Amniotic epithelial cell (primary cell): ENCODE measurements around the gene VKORC1L1.
"Not testable (repeated sequence)": the region's sequence is repeated elsewhere in the genome, so short reads cannot be mapped to it uniquely, and the experiment has no call there.

Experiments used
- DNase-seq: peaks from one replicate; pipeline ENCODE4 v3.0.0-alpha.2; 2010; ENCODE audit warnings: low read depth

Gene VKORC1L1

DNA sequence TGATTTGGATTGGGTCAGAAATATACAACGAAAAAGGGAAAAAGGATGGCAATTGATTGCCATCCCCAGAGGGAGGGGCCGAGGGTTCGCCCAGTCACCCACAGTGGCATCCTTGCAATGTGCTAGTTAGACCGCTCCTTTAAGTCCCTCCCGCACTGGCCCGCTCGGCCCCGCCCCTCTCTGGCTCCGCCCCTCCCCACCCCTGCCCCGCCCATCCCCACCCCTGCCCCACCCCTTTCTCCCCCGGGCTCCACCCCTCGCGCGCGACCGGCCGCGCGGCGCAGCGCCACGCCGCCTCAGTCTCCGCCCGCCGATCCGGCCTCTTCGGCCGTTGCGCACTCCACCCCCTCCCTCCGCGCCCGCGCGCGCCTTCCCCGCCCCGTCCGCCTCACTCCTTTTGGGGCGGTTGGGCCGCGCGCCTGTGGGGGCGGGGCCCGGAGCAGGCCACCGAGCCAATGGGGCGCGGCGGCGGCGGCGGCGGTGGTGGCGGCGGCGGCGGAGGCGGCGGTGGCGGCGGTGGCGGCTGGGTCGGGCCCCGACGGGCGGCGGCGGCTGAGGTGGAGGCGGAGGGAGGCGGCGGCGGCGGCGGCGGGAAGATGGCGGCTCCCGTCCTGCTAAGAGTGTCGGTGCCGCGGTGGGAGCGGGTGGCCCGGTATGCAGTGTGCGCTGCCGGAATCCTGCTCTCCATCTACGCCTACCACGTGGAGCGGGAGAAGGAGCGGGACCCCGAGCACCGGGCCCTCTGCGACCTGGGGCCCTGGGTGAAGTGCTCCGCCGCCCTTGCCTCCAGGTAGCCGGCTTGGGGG lies at the start of gene VKORC1L1:
TSS of gene VKORC1L1 (plus strand) at position 299 of the 806 bp plus-strand sequence. CDS start at position 597, 298 bp downstream.
- peak; percentile 88 for DNase-seq

DNA sequence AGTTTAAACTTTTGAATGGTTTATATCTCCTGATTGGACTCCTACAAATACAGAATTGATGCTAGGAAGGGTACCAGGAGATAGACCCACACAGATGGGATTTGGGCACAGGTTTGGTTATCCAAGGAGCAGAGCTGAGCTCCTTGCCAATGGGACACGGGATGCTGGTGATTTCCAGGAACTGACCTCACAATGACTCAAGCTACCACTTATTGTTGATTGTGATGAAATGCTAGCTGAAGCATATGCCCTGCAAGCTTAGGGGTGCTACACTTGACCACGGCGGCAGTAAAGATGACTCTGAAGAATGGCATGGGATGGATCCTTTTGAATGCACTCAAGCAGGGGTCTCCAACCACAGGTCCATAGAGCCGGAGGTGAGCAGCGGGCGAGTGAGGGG lies 45.5 kb upstream of the VKORC1L1 start:
- DNase-seq = peak; percentile 18

DNA sequence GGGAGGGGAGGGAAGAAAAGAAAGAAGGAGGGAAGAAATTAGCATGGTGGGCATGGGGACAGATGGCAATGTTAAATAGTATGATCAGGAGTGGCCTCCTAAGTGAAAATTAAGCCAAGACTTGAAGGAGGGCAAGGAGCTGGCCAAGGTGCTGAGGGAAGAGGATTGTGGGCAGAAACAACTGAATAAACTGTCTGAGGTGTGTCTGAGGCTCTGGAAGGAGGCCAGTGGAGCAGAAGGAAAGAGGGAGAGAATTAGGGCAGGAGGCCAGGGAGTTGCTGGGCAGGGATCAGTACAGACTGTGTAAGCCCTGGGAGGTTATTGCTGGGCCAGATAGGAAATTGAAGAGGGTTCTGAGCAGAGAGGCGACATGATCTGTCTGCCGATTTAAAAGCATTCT lies 40.6 kb upstream of the VKORC1L1 start:
- peak; percentile 56 for DNase-seq

DNA sequence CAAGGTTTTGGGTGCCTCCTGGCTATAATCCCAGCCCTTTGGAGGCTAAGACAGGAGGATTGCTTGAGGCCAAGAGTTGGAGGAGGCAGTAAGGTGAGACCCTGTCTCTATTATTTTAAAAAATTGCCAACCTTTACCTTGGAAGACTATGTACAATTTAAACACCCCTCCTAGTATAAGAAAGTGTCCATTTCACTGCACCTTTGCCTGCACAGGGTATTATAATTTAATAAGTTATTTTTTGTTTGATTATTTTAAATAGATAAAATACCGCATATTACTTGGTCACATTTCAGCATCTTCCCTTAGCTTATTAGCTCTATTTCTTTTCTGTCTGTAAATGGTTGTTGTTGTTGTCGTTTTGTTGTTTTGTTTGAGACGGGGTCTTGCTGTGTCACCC lies 36.2 kb upstream of the VKORC1L1 start:
- DNase-seq = not testable (repeated sequence)

DNA sequence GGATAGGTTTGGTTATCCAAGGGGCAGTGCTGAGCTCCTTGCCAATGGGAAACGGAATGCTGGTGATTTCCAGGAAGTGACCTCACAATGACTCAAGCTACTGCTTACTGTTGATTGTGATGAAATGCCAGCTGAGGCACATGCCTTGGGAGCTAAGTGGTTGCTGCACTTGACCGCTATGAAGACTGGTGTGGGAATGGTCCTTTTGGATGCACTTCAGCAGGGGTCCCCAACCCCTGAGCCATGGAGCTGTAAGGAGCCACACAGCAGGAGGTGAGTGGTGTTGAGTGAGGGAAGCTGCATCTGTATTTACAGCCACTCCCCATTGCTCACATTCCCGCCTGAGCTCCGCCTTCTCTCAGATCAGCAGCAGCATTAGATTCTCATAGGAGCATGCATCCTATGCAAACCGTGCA lies 35.3 kb upstream of the VKORC1L1 start:
- peak; percentile 45 for DNase-seq

DNA sequence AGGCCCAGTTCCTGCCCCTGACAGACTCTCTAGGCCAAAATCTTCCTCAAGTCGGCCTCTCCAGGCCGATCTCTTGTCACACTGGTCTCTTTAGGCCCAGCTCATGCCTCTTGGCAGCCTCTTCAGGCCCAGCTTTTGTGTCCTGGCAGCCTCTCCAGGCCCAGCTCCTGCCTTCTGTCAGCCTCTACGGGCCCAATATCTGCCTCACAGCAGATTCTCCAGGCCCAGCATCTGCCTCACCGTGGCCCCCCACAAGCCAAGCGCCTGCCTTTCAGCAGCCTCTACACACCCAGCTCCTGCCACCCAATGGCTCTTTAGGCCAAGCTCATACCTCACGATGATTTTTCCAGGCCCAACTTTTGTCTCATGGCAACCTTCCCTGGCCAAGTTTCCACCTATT lies 33.0 kb upstream of the VKORC1L1 start:
- no peak for DNase-seq

DNA sequence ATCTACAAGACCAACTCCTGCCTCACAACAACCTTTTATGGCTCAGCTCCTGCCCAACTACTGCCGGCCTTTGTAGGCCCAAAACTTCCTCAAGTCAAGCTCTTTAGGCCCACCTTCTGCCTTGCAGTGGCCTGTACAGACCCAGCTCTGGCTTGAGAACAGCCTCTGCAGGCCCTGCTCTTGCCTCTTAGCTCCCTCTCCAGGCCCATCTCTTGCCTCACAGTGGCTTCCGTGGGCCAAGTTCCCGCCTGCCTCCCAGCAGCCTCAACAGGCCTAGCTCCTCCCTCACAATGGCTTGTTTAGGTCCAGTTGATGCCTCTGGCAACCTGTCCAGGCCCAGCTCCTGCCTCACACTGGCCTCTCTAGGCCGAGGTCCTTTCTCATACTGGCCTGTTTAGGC lies 32.4 kb upstream of the VKORC1L1 start:
- DNase-seq = peak; percentile 2

DNA sequence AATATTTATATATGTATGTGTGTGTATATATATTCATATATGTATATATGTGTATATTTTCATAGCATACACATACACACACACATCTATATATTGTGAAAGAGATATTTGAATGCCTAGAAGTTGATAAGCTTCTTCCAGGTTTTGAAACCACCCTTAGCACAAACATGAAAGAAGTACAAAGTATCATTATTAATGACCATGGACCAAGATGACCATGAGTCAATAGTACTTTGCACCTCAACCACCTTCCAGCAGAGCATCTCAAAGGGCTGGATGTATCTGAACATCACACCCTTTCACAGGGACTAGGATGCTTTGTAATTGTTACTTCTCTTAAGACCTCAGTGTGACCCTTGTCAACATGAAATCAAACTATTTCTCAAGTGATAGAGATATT lies 29.3 kb upstream of the VKORC1L1 start:
- DNase-seq = not testable (repeated sequence)

DNA sequence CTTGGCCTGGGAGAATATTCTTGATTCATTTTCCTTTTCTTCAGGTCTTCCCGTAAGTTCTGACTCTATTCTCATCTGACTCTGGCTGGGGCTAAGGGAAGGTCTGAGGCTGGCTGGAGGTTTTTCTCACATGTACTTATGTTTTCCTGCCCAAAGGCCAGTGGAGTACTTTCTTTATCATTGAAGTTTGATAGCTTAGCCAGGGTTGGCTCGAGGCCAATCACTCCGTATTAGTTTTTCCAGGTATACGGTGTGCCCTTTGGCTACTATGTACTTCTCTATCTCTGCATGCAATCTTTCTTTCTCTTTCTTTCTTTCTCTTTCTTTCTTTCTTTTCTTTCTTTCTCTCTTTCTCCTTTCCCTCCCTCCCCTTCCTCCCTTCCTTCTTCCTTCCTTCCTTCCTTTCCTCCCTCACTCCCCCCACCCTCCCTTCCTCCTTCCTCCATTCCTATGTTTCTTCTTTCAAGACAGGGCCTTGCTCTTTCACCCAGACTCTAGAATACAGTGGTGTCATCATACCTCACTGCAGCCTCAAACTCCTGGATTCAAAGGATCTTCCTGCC lies 26.8 kb upstream of the VKORC1L1 start:
- no peak for DNase-seq

DNA sequence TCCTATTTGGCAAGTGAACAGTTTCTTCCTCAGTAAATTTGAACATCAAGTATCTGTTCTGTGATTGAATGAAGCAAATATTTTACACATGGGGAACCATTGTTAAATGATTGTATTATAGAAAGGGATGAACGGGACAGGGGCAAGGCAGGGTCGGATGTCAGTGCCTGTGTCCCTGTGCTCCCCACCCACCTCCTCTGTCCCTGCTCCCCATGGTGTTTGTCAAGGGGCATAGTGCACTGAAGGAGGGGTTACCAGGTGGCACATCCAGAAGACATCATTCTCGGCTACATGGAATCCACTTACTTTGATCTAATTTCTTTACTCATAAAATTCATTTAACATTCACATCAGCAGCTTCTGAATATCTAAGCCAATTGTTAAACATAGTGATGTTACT lies 19.4 kb upstream of the VKORC1L1 start:
- DNase-seq = not testable (repeated sequence)

DNA sequence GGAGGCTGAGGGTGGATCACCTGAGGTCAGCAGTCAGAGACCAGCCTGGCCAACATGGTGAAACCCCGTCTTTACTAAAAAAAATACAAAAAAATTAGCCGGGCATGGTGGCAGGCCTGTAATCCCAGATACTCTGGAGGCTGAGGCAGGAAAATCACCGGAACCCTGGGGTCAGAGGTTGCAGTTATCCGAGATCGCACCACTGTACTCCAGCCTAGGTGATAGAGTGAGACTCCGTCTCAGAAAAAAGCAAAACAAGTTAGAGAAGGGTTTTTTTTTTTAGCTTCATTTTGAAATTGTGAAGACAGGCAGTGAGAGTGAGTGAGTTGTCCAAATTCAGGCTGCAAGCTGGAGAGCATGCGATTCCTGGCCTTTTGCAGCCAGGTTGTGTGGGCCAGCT lies 19.0 kb upstream of the VKORC1L1 start:
- DNase-seq = not testable (repeated sequence)

DNA sequence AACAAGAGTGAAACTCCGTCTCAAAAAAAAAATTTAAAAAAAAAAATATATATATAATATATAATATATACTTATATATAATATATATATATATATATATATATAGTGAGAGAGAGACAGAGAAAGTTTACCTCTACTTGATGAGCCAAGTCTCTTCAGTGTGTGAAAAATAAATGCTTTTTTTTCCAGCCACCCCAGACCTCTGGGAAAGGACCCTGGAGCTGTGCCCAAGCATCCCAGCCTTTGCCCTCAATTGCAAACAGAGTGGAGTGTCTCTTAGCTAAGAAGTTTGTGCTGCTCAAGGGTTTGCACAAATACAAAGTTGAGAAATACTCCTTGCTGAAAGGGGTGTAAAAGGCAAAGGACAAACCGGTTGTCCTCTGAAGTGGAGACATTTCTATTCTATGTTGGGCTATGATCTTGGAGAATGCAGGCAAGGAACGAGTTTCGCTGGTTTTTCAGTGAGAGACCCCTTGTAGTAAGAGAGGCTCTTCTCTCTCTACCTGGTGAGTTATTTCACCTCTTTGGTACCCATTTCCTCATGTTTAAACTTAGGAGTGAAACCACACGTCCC lies 15.5 kb upstream of the VKORC1L1 start:
- DNase-seq = not testable (repeated sequence)

DNA sequence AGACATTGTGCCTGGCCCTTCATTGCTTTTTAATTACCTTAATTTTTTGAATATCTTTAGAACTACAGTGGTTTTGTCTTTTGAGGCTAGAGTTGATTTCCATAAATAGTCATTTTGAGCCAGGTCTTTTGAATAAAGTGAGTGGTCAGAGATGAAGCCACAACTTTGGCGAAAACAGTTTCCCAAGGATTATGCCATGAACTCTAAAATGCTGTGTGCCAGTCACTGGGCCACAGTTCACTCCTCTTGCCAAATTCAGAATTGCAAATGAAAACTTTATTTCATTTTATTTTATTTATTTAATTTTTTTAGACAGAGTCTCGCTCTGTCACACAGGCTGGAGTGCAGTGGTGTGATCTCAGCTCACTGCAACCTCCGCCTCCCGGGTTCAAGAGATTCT lies 14.2 kb upstream of the VKORC1L1 start:
- not testable (repeated sequence) for DNase-seq

DNA sequence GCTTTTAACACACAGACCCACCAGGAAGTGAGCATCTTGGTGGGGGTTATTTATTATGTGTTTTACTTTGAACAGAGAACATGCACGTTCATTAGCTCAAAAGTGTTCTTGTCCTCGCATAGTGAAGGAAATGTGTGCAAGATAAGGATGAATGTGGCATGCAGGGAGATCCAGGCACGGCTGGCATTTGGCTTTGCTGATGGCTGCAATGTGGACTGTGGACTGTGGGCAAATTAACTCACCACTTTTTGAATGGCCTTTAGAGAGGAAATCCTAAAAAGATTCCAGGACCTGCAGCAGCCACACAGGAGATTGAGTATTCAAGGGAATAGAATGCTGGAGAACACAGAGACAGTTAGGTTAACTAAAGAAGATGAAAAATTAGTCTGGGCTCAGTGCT lies 6.6 kb upstream of the VKORC1L1 start:
- DNase-seq = not testable (repeated sequence)

DNA sequence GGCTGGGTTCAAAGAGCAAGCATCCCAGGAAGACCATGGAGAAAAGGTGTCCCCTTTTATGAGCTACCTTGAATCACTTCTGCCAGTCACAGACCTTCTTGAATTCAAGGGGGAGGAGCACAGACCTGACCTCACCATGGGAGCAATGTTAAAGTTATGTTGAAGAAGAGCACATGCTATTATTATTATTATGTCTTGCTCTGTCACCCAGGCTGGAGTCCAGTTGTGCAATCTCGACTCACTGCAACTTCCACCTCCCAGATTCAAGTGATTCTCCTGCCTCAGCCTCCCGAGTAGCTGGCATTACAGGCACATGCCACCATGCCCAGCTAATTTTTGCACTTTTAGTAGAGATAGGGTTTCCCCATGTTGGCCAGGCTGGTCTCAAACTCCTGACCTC lies 5.2 kb upstream of the VKORC1L1 start:
- DNase-seq = peak; percentile 11

DNA sequence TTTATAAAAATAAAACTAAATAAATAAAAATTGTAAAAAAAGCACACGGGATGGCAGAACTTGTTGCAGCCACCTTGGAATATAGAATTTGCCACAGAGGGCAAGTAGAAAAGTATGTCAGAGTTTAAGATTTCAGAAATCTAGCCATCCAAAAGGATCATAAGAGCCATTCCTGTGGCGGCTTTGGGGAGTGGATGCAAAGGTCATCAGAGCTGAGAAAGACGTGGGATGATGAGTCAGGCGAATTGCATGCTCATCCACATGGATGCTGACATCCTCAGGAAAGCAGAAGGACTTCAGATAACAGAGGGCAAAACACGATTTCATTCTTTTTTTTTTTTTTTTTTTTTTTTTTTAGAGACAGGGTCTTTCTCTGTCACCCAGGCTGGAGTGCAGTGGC lies 3.6 kb upstream of the VKORC1L1 start:
- peak; percentile 82 for DNase-seq

DNA sequence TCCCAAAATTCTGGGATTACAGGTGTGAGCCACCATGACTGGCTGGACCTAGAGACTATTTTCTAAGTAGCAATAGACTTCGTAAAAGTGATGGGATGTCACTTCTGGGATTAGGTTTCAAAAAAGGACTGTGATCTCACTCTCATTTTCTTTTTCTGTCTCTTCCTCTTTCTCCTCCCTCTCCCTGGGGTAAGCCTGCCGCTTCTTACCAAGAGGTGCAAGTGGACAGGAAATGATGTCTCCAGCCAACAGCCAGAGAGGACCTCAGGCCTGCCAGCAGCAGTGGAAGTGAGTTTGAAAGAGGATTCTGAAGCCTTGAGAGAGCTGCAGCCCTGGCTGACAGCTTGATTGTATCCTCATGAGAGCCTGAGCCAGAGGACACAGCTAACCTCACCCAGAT lies 1.4 kb upstream of the VKORC1L1 start:
- not testable (repeated sequence) for DNase-seq

DNA sequence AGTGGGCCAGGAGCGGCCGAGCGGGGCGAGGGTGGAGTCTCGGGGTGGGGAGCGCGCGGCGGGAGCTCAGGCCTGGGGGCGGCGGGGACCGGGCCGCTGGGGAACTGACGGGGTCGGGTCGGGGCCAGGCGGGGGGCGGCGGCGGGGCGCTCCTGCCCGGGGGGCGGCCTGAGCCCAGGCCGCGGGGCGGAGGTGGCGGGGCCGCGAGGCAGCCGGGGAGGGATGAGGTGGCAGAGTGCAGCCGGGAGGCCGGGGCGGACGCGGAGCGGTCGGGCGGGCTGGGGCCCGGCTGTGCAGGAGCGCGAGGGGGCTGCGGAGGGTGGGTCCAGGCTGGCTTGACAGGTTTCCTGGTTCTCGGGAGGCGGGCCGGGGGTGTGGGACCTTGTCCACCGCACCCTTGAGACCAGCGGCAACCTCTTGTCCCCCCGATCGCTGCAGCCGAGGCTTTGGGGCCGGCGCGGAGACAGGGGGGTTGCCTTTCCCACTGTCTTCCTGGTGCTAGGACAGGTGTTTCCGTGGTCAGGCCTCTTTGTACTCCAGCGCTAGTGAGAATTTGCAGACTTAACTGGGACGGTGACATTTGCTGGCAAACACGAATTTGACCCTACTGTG lies 814 bp downstream of the VKORC1L1 start:
- DNase-seq = not testable (repeated sequence)

DNA sequence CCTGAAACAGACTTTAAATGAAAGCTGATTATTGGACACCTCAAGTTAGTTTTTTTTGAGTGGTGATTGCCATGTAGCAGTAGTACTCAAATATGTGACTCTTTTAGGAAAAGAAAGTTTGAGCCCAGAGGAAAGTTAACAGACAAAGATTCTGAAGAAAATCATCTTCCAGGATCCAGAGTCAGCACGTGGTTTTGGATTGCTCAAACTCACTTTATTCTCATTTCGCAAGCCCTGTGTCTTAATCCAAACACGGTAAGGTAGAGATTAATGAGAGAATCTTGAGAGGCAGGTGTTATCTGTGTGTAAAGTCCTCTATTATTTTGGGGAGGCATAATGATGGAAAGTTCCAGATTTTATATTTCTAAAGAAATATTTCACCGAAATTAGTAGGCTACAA lies 2.8 kb downstream of the VKORC1L1 start:
- DNase-seq = peak; percentile 45

DNA sequence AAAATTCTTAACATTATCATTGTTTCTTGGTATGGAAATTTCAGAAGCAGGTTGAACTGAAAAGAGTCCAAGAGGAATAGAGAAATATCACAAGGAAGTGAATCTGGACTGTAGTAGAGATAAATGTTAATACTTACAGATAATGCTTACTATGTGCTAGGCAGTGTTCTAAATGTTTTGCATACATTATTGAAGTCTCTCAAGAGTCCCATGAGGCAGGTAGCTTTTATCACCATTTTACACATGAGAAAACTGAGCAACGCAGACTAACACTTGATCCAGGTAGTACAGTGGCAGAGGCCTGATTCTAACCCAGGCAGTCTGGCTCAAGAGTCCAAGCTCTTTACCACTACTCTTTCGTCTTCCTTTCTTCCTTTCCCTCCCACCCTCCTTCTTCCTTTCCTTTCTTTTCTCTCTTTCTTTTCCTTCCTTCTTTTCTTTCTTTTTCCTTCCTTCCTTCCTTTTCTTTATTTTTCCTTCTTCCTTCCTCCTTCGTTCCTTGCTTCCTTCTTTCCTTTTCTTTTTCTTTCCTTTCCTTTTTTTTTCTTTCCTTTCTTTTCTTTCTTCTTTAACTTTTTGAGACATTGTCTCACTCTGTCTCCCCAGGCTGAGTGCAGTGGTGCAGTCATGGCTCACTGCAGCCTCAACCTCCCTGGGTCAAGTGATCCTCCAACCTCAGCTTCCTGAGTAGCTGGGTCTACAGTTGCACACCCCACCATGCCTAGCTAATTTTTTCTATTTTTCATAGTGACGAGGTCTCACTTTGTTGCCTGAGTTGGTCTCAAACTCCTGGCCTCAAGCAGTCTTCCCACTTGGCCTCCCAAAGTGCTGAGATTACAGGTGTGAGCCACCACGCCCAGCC lies 6.6 kb downstream of the VKORC1L1 start:
- DNase-seq = not testable (repeated sequence)

DNA sequence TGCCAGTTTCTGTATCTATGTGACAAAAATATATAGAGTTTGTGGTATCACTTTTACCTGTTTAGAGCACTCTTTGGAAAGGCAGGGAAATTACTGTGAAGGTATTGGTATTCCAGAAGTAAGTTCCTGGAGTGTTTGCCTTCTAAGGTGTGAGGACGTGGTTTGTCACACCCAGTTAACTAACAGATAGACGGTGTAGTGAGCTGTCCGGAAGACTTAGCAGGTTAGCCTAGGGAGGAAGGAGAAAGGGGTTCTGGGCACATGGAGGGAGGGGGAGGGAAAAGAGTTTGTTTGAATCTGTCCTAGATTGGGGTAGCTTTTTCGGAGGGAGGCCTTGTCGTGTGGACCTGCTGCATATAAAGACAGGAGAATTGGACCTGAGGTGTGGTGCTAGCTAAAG lies 7.4 kb downstream of the VKORC1L1 start:
- DNase-seq = not testable (repeated sequence)

DNA sequence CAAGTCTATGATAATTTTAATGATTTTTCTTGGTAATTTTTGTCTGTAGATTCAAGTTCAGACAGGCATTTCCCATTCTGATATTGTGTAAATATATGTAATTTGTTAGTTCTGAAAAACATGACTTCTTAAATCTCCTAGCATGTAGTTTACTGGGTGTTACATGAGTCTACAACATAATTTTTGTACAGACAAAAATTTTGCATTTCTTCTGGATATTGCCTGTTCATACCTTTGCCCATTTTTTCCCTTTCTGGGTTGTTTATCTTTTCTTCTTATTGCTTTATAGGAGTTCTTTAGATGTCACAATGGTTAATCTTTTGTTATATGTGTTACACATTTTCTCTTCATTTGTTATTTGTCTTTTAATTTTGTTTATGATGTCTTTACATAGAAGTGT lies 12.1 kb downstream of the VKORC1L1 start:
- not testable (repeated sequence) for DNase-seq
